ENCODE results near the gene TMEM108. TPM values are rescaled to one million over a fixed set of nuclear protein-coding genes. Genes with fewer than 3 reads are reported as not detected.

Gene TMEM108
- total RNA-seq, 6 experiments from 2014 or later: 0.10 to 0.20 TPM; not detected in 4

DNA sequence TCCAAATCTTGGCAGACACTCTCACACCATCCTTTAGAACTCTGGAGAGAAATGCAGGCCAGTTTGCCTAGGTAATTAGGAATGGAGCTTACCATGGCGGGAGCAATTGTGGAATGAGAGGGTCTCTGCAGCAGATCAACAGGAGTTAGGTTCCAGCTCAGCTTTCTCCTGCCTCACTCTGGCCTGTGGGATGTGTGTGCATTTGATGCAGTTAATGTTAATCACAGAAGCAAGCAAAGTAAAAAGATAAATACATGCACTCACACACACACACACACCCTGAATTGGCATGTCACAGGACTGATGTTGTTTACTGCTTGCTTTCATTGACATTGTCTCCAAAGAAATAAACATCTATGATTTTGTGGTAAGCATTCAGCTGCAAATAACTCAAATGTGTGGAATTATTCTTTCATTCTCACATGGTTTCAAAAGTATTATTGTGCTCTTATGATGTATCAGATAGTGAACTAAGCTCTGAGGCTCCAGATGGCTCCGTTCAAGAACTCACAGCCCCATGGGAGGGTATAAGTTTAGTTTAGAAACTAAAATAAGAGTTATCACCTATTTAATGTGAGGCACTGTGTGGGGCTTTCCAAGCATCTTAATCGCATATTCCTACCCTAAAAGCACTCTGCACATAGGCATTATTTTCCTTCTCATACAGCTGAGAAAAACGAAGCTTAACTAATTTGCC is 330.3 kb downstream of the TMEM108 start:
- Histone ChIP-seq H3K36me3 (no peaks in the 10 kb centered on the region), H3K4me1 (no peaks in the 10 kb centered on the region), H3K27me3 (no peaks in the 10 kb centered on the region), H3K4me3 (no peak overlapping the region), H3K27ac (no peak overlapping the region), H3K9me3 (no peaks in the 10 kb centered on the region)
- ATAC-seq (no peak), DNase-seq (no peak)
- TF ChIP-seq CTCF (IDR thresholded peaks at IDR 0.05) (no peak), POLR2A (IDR thresholded peaks at IDR 0.05) (no peak)
- intact Hi-C loops (cut with DNase I): no loop called here
- WGBS (ENCODE audit: insufficient coverage, low coverage, low lambda C conversion rate, missing lambda C conversion rate): 40% methylated on average over 4 of the region's 4 CpGs

DNA sequence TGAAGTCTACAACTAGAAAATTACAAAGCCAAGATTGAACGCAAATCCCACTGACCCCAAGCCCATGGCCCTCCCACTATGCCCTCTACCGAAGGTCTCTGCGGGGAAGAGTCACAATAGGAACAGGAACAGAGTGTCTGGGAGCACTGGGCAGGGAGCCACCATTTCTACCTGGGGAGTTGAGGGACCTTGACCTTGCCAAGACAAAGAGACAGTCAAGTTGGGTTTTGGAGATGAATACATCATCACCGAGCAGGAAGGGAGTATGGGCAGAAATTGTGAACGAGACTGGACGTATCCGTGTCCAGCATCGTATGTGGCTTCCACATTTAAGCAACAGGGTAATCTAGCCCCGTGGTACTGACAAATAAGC is 330.9 kb downstream of the TMEM108 start:
- no peak for DNase-seq
- intact Hi-C loops (cut with DNase I): no loop called here
- Histone ChIP-seq H3K36me3 (no peaks in the 10 kb centered on the region), H3K9me3 (no peaks in the 10 kb centered on the region), H3K27me3 (no peaks in the 10 kb centered on the region), H3K4me3 (no peak overlapping the region), H3K4me1 (no peaks in the 10 kb centered on the region), H3K27ac (no peak overlapping the region)
- no peak for TF ChIP-seq CTCF (IDR thresholded peaks at IDR 0.05)
- TF ChIP-seq POLR2A (IDR thresholded peaks at IDR 0.05): no peak
- ATAC-seq: no peak
- 75% methylated on average over 8 of the region's 9 CpGs for WGBS (ENCODE audit: insufficient coverage, low coverage, low lambda C conversion rate, missing lambda C conversion rate)

DNA sequence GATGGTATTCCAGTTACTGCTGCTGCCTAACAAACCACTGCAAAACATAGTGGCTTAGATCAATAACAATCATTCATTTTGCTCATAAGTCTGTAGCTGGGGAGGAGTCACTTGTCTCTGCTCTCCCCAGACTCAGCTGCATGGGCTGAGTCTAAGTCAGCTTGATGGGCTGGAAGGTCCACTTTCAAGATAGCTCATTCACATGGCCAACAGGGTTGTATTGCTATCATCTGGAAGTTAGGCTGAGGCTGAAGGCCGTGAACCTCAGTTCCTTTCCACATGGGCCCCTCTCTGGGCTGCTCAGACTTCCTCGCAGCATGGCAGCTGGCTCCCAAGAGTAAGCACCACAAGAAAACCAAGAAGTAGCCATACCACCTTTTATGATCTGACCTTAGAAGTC is 333.0 kb downstream of the TMEM108 start:
- no peaks in the 10 kb centered on the region for H3K27me3 ChIP-seq
- no CpG with 5 or more reads among the region's 2 CpGs for WGBS (ENCODE audit: insufficient coverage, low coverage, low lambda C conversion rate, missing lambda C conversion rate)
- H3K9me3 ChIP-seq: no peaks in the 10 kb centered on the region
- H3K4me3 ChIP-seq: no peak overlapping the region
- no peak for TF ChIP-seq POLR2A (IDR thresholded peaks at IDR 0.05)
- TF ChIP-seq CTCF (IDR thresholded peaks at IDR 0.05): no peak
- intact Hi-C loops (cut with DNase I): no loop called here
- ATAC-seq (no peak), DNase-seq (no peak)
- H3K4me1 ChIP-seq: no peaks in the 10 kb centered on the region
- no peaks in the 10 kb centered on the region for H3K36me3 ChIP-seq
- no peak overlapping the region for H3K27ac ChIP-seq

DNA sequence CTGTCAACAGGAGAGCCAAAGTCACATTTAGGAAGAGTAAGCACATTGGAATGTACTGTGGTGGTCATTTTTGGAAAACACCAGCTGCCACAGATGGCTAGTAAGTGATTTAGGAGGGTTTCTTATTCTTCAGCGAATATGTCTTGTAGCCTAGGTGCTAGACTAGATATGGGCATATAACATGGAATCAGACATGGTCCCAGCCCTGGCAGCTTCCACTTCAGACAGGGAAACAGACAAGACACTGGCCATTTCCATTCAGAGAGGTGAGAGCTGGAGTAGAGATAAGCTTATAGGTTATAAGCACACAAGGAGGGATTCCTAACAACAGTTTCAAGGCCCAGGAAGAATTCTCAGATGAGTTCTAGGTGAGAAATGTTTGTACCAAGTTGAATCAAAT is 333.5 kb downstream of the TMEM108 start:
- Histone ChIP-seq H3K27me3 (no peaks in the 10 kb centered on the region), H3K4me1 (no peaks in the 10 kb centered on the region), H3K36me3 (no peaks in the 10 kb centered on the region), H3K9me3 (no peaks in the 10 kb centered on the region), H3K4me3 (no peak overlapping the region), H3K27ac (no peak overlapping the region)
- 57% methylated on average over 1 of the region's 1 CpG for WGBS (ENCODE audit: insufficient coverage, low coverage, low lambda C conversion rate, missing lambda C conversion rate)
- intact Hi-C loops (cut with DNase I): no loop called here
- TF ChIP-seq CTCF (IDR thresholded peaks at IDR 0.05) (no peak), POLR2A (IDR thresholded peaks at IDR 0.05) (no peak)
- ATAC-seq (no peak), DNase-seq (no peak)
